HG03432 (cell line): ENCODE measurements around the gene SAMM50.
"Not testable (repeated sequence)": the region's sequence is repeated elsewhere in the genome, so short reads cannot be mapped to it uniquely, and the experiment has no call there.

Experiments
- ATAC-seq: cut with Tn5 transposase; IDR thresholded peaks from one replicate; pipeline ENCODE4 v1.9.1; 2021; ENCODE audit warnings: mild to moderate bottlenecking, moderate library complexity; ENCODE audit not compliant: unreplicated experiment

Gene SAMM50

GRCh38 chr22:44000123-44000522 is 44.9 kb downstream of the SAMM50 start:
- ATAC-seq: no peak

GRCh38 chr22:44001521-44001920 is 46.3 kb downstream of the SAMM50 start:
- no peak for ATAC-seq

- no peak for ATAC-seq
Observed at GRCh38 chr22:44002324-44002723, 47.1 kb downstream of the SAMM50 start.

- no peak for ATAC-seq
Observed at GRCh38 chr22:44002997-44003396, 47.8 kb downstream of the SAMM50 start.

- ATAC-seq: no peak
Observed at GRCh38 chr22:44003405-44004103, 48.3 kb downstream of the SAMM50 start.

- no peak for ATAC-seq
Observed at GRCh38 chr22:44004104-44004460, 48.8 kb downstream of the SAMM50 start.

GRCh38 chr22:44005524-44005923 is 50.3 kb downstream of the SAMM50 start:
- ATAC-seq: no peak

GRCh38 chr22:44012162-44012561 is 56.9 kb downstream of the SAMM50 start:
- no peak for ATAC-seq

- ATAC-seq: no peak
Observed at GRCh38 chr22:44012591-44012990, 57.3 kb downstream of the SAMM50 start.

GRCh38 chr22:44014241-44014640 is 59.0 kb downstream of the SAMM50 start:
- no peak for ATAC-seq

- not testable (repeated sequence) for ATAC-seq
Observed at GRCh38 chr22:44016586-44016985, 61.3 kb downstream of the SAMM50 start.

- ATAC-seq: no peak
Observed at GRCh38 chr22:44018594-44018993, 63.4 kb downstream of the SAMM50 start.

- ATAC-seq: no peak
Observed at GRCh38 chr22:44019416-44019815, 64.2 kb downstream of the SAMM50 start.

GRCh38 chr22:44019846-44020245 is 64.6 kb downstream of the SAMM50 start:
- ATAC-seq: no peak

GRCh38 chr22:44020981-44021380 is 65.7 kb downstream of the SAMM50 start:
- ATAC-seq: no peak

- peak; percentile 27 for ATAC-seq
Observed at GRCh38 chr22:44023404-44024287, 68.4 kb downstream of the SAMM50 start.

GRCh38 chr22:44024288-44024921 is 69.2 kb downstream of the SAMM50 start, which contains the start of gene PARVB:
Gene PARVB (plus strand): TSS chr22:44024302. CDS start chr22:44024340, 38 bp downstream.
- ATAC-seq: peak; percentile 9

- peak; percentile 45 for ATAC-seq
Observed at GRCh38 chr22:44025171-44026065, 70.2 kb downstream of the SAMM50 start.

- no peak for ATAC-seq
Observed at GRCh38 chr22:44026066-44026629, 70.9 kb downstream of the SAMM50 start.
